ENCODE measurements around the gene NRG2.

NRG2 gene

DNA sequence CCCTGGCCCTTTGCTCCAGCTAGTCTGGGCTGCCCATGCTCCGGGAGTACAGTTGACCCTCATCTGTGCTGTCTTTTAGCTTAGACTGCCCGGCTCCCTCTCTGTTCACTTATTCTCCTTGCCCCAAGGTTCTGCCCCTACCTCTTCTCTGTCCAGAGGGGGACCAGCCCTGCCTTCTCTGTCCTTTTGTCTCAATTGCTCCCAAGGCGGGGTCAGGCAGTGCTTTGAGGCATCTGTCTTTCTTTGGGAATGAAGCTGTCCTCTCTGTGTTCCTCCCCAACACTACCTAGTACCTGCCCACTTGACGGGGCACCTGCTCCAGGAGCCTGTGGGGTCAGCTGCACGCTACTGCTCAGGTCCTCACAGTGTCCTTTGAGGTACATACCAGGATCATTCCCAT, 188.1 kb downstream of the NRG2 start:
- no peak for DNase-seq (ENCODE audit: low read depth)

GRCh38 chr5:139854029-139854605, 189.0 kb downstream of the NRG2 start:
- no peak for DNase-seq (ENCODE audit: low read depth)

- no peak for DNase-seq (ENCODE audit: low read depth)
Observed at GRCh38 chr5:139852696-139853095, 190.4 kb downstream of the NRG2 start.

GRCh38 chr5:139851558-139851957, 191.5 kb downstream of the NRG2 start:
- DNase-seq (ENCODE audit: low read depth): no peak

DNA sequence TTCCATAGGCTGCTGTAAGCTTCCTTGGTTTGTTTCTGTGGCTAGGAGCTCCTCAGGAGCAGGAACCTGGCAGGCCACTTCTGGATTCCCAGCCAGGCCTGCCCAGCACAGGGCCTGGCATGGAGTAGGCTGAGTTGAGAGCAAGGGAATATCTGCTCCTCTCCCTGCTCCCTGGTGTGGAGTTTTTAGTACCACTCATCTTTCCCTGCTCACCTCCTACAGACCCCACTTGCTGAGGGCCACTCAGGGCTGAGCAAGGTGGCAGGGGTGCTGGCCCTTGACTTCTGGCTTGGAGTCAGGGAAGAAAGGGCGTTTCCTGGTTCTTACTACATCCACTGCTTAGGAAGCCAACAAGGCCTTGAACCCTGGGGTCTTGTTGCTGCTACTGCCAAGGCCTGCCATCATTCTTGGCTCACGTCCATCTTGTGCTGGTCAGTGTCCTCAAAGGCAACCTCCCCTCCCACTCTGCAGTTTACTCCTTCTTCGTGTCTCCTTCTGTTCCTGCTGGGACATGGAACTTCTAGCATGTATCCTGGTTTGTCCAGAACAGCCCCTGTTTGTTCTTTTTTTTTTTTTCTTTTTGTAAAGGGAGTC, 192.6 kb downstream of the NRG2 start:
- no peak for DNase-seq (ENCODE audit: low read depth)

GRCh38 chr5:139849942-139850341, 193.2 kb downstream of the NRG2 start:
- DNase-seq (ENCODE audit: low read depth): no peak

DNA sequence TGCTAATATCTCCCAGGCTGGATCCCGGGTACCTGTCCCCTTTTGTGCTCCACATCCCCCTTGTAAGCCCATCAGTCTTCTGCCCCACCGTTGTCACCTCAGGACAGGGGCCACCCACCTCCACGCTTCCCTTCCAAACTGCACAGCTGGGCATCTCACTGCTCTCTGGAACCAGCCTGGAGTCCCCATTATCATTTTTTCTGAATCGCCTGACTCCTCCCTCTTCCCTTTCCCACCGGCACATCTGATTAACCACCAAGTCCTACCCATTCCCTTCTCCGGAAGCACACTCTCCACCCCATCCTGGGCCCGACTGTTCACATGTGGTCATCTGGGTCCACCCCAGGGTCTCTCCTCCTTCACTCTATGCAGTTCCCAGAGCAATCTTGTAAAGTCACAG, 193.6 kb downstream of the NRG2 start:
- DNase-seq (ENCODE audit: low read depth): no peak

DNA sequence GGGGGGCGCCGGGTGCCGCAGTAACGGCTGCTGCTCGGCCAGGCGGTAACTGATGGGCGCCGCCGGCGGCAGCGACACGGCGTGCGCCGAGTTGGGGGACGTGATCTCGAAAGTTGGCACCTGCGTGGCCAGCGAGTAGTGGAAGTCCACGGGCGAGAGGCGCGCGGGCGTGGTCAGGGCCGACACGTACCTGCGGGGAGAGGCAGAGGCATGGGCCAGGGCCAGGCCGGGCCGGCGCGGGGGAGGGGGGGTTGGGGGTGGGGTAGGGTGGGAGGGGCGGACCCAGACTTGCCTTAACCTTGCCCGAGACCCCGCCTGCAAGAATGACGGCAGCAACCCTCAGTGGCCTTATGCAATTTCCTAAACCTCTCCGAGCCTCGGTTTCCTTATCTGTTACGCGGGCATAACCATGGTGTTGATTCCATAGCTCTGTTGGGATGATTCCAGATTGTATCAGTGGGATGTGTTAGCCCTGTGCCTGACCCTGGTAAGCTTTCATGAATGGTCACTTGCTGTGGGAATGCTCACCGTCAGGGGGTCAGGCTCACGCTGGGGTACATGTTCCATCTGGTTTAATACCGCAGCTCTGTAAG, 194.5 kb downstream of the NRG2 start:
- no peak for DNase-seq (ENCODE audit: low read depth)

DNA sequence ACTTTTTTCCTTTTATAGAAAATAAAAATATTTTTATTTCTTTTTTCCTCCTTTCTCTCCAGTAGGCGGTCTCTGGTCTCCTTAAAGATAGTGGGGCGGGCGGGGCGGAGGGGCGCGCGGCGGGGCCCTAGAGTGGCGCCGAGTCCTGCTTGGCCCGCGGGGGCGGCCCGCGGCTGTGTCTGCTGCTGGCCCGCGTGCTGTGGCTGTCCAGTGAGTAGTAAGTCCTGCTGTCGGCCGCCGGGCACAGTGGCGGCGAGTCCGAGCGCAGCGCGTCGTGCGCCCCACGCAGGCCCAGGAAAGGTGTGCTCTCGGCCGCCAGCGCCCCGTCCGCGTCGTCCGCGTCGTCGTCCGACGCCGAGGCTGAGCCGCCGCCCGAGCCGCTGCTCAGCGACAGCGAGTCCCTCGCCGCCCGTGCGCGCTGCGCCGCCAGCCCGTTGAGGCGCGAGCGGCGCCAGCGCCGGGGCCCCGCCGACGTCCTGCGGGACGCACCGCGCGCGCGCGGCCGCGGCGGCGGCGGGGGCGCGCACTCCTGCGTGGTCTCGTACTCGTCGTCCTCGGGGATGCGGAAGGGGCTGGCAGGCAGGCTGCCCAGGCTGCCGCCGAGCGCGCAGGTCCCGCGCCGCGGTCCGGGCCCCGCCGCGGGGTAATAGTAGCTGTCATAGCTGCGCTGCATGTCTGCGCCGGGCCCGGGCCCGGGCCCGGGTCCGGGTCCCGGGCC, 195.2 kb downstream of the NRG2 start:
- no peak for DNase-seq (ENCODE audit: low read depth)

GRCh38 chr5:139847091-139847490, 196.0 kb downstream of the NRG2 start:
- DNase-seq (ENCODE audit: low read depth): no peak

GRCh38 chr5:139845846-139846681, 197.0 kb downstream of the NRG2 start:
- DNase-seq (ENCODE audit: low read depth): no peak

DNA sequence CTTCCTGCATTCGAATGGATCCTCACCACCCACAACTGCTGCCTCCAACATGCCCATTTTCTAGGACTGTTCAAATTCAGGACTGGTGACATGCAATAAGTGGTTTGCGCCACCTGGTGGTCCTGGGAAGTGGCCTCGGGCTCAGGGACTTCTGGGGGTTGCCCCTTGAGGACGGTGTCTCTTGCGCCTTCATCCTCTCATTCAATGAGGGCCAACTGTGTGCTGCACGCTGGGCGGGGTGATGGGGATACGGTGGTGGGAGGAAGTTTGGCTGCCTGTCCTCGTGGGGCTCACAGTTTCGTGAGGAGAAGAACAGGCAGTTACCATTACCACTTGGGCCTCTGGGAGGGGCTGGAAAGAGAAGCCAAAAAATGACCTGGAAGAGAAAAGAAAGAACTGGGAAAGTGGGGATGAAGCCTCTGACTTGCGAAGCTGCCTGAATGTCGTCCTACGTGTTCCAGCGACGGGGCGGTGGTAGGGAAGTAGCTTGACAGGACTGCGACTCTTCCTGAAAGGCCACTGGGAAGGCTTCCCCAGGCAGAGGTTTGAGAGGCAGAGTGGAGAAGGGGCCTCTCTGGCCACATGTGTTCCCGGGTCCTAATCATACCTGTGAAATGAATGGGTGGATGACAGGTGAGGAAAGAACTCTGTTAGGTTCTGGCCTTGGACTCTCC, 198.5 kb downstream of the NRG2 start:
- peak; percentile 9 for DNase-seq (ENCODE audit: low read depth)

- DNase-seq (ENCODE audit: low read depth): no peak
Observed at GRCh38 chr5:139843991-139844390, 199.1 kb downstream of the NRG2 start.

DNA sequence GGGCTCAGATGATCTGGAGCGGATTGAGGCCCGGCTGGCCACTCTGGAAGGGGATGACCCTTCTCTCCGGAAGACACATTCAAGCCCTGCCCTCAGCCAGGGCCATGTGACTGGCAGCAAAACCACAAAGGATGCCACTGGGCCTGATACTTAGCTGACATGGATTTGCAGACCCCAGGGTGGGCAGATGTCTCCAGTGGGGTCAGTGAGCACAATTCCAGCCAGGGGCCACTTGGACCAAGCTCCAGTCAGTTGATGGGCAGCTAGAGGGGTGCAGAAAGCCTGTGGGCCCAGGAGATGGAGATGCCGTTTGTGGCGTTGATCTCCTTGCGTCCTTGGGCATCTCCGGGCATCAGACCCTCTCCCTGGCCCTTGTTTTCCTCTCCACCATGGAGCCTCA, 200.8 kb downstream of the NRG2 start:
- no peak for DNase-seq (ENCODE audit: low read depth)

GRCh38 chr5:139841549-139841948, 201.6 kb downstream of the NRG2 start:
- no peak for DNase-seq (ENCODE audit: low read depth)

- no peak for DNase-seq (ENCODE audit: low read depth)
Observed at GRCh38 chr5:139839918-139840317, 203.2 kb downstream of the NRG2 start.

DNA sequence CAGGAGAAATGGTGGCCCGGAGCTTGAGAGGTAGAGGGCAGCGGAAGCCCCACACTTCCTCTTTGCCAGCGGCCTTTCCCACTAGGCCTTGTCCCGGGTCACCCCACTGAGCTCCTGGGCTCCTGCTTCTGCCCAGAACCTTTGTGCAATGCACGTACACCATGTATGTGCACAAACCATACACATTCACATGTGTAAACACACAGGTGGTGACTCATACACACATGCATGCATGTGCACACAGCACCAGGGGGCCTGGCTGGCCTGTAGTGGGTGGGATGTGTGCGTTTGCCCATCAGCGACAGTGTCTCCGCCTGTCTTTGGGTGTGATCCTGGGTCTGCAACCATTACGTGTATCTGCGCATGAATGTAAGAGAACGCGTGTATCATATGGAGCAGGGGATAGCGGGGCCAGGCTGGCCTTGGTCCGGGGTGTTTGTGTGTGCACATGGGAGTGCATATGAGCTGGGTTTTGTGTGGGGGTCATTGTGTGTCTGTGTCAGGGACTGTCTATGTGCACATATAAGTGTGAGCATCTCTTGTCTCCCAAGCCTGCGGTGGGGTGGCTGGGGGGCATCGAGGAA, 203.8 kb downstream of the NRG2 start:
- no peak for DNase-seq (ENCODE audit: low read depth)

DNA sequence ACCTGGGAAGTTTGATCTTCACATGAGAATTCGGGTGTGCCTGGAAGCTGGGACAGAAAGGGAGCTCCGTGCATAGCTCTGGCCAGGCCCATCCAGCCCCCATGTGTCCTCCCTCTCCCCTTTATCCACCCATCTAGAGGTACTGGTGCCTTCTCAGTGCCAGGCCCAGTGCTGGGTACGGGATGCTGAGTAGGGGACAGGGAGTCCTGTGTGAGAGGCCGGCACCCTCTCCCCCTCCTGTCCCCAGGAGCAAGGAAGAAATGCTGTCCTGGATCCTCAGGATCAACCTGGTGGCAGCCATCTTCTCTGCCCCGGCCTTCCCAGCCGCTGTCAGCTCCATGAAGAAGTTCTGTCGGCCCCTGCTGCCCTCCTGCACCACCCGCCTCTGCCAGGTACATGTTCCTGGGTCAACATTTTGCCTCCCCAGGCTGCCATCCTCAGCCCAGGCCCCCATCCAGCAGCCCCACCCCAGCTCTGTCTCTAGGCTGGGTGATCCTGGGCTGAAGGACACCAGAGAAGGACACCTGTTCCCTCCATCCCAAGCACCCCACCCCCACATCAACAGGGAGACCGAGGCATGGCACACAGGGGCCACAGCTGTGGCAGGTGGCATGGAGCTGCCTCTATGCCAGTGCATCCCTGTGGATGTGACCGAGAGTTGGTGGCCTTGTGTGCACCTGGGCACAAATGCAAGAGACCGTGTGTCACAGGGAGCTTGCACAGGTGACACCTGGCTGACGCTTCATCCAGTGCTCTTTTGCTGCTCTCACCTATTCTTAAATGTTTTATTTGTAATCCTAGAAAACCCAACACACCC, 204.5 kb downstream of the NRG2 start:
- DNase-seq (ENCODE audit: low read depth): no peak

GRCh38 chr5:139837711-139838380, 205.3 kb downstream of the NRG2 start:
- DNase-seq (ENCODE audit: low read depth): no peak
